GM21528 (cell line): Measurements from ENCODE around the gene ZNF701.
"Not testable (repeated sequence)": the region's sequence is repeated elsewhere in the genome, so short reads cannot be mapped to it uniquely, and the experiment has no call there.

Experiments
- ATAC-seq: cut with Tn5 transposase; IDR thresholded peaks from one replicate; pipeline ENCODE4 v1.9.1; 2021; ENCODE audit warnings: mild to moderate bottlenecking, moderate library complexity; ENCODE audit not compliant: unreplicated experiment, low FRiP score

ZNF701 gene

DNA sequence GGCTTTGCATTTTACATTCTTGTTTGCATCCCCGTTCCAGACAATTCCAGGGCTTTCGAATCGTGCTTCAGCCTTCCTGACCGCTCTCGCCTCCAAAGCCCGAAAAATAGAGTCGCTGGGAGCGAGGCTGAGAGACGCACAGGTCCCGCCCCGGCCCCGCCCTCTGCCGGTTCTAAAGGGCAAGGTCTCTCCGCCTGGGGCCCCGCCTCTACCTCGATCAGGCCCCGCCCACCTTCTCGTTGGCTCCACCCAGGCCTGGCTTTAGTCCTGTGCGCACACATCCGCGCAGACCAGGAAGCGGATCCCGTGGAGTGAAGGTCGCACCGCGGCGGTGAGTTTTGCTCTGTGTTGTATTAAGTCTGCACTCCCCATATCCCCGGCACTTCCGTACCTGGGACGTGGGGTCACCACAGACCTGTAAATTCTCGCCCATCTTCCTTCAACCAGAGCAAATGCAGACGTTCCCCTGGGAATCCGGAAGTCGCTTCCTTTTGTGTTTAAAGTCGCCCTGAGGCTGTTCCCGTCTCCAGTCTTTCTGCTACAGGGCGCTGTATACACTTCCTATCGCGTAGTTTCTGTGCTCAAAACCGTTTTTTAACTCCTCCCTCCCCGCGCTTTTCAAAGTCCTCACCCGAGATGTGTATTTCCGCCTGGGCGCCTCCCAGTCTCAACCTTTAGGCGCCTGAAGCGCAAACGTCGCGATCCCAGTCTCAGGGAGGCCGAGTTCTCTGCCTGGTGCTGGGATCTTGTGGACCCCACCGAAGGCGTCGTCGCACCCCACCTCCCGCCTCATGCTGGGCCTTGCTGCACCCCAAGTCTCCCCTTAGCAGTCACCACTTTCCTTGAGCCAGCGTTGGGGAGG is at the start of gene ZNF701:
Gene ZNF701 (plus strand): TSS at position 288 of the 862 bp plus-strand sequence. CDS start 3,861 bp downstream, outside the sequence.
- ATAC-seq = peak; percentile 89

DNA sequence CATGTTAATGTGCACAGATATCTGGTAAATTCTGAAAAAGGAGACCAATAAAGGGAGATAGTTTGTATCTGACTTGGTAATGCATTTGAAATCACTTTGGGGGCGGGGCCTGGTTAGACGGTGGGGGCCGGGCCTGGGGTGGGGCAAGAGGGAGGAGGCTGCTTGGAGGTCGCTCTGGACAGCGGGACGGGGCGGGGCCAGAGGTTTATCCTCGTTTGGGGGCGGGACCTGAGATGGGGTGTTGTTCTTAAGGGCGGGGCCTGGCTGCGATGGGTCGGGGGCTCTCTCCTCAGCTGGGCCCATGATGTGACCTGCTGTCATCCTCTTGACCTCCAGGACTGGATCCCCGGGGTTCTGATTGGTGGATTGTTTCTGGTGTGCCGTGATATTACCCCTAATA is 47.5 kb upstream of the ZNF701 start:
- no peak for ATAC-seq

DNA sequence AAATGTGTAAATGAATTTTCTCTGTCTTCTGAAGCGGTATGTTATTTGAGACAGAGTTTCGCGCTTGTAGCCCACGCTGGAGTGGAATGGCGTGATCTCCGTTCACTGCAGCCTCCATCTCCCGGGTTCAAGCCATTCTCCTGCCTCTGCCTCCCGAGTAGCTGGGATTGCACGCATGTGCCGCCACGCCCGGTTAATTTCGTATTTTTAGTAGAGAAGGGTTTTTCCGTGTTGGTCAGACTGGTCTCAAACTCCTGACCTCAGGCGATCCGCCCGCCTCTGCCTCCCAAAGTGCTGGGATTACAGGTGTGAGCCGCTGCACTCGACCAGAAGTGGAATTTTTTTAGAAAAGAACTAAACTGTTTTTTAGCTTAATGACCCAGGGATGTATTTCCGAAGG is 46.0 kb upstream of the ZNF701 start:
- no peak for ATAC-seq

DNA sequence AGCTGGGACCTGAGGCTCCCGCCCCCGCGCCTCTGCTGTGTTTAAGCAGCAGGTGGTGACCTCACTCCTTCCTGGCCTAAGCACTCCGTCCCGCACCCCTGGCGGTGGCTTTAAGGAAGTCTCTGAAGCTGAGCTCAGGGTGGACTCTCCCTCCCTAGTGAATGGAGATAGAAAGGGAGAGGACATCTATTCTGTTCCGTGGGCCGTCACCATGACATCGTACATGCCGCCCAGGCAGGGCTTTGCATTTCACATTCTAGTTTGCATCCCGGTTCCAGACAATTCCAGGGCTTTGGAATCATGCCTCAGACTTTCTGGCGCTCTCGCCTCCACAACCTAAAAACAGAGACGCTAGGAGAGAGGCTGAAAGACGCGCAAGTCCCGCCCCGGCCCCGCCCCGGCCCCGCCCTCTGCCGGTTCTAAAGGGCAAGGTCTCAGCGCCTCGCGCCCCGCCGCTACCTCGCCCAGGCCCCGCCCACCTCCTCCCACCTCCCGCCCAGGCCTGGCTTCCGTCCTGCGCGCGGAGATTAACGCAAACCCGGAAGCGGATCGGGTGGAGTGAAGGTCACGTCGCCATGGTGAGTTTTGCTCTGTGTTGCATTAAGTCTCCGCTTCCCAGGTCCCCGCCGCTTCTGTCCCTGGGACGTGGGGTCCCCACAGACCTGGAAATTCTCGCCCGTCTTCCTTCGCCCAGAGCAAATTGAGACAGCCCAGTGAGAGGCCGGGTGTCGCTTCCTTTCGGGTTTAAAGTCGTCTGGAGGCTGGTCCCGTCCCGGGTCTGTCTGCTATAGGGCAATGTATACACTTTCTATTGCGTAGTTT is 42.7 kb upstream of the ZNF701 start, which contains the start of gene ZNF808:
Gene ZNF808 (plus strand): TSS at position 535 of the 822 bp plus-strand sequence. CDS start 15,617 bp downstream, outside the sequence.
- peak; percentile 84 for ATAC-seq

DNA sequence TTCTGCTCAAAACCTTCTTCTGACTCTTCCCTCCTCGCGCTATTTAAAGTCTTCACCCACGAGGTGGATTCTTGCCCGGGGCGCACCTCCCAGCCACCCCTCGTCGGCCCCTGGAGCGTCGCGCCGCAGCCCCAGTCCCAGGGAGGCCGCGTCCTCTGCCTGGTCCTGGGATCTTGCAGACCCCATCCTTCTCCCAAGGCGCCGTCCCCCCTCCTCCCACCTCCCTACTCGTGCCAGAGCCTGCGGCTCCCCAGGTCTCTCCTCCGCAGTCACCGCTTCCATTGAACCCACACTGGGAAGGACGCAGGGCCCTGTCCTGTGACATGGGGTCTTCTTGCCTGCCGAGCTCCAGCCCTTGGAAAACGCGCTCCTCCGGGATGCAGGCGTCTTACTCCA is 42.1 kb upstream of the ZNF701 start:
- ATAC-seq = peak; percentile 29

DNA sequence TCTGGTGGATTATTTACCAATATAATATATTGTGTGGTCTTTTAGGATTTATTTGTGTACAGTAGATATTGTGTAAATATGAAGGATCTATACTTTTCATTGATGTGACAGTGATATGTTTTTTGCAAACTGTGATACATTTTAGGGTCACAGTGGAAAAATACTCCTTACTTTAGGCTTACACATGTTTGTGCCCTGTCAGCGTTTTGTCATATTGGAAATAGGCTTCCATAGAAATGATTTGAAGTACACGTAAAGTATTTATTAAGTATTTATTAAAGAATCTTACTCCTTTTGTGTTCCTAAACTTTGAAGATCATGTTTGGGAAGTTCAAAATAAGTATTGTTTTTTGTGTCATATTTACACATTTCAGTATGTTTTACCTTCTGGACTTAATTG is 37.6 kb upstream of the ZNF701 start:
- no peak for ATAC-seq

DNA sequence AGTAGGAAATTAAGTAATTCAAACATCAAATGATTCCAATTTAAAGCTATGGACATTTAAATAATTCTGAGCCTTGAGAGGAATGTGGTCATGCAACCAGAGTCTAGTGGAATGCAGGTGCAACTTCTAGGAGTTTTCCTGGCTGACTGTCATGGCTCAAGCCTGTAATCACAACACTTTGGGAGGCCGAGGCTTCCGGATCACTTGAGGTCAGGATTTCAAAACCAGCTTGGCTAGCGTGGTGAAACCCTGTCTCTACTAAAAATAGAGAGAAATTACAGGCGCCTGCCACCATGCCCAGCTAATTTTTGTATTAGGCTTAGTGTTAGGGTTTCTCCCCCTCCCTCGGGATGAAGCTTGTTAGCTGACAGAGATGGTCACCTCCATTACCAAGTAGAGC is 36.2 kb upstream of the ZNF701 start:
- ATAC-seq = no peak

DNA sequence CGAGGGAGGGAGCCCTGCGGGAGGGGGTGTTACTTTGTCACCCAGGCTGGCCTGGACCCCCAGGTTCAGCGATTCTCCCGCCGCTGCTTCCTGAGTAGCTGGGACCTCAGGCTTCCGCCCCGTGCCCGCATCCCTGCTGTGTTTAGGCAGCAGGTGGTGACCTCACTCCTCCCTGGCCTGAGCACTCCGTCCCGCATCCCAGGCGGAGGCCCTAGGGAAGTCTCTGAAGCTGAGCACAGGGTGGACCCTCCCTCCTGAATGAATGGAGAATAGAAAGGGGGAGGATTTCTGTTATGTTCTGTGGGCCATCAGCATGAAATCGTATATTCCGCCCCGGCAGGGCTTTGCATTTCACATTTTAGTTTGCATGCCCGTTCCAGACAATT is 34.7 kb upstream of the ZNF701 start:
- ATAC-seq = not testable (repeated sequence)

DNA sequence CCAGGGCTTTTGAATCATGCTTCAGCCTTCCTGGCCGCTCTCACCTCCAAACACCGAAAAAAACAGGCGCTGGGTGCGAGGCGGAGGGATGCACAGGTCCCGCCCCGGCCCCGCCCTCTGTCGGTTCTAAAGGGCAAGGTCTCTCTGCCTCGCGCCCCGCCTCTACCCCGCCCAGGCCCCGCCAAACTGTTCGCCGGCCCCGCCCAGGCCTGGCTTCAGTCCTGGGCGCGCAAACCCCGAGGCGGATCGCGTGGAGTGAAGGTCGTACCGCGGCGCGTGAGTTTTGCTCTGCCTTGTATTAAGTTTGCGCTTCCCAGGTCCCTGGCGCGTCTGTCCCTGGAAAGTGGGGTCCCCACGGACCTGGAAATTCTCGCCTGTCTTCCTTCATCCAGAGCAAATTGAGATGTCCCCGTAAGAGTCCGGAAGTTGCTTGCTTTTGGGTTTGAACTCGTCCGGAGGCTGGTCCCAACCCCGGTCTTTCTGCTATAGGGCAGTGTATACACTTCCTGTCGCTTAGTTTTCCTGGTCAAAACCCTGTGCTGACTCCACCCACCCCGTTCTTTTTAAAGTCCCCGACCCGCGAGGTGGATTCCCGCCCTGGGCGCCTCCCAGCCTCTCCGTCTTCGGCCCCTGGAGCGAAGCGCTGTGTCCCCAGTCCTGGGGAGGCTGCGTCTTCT is 34.2 kb upstream of the ZNF701 start:
- peak; percentile 92 for ATAC-seq

DNA sequence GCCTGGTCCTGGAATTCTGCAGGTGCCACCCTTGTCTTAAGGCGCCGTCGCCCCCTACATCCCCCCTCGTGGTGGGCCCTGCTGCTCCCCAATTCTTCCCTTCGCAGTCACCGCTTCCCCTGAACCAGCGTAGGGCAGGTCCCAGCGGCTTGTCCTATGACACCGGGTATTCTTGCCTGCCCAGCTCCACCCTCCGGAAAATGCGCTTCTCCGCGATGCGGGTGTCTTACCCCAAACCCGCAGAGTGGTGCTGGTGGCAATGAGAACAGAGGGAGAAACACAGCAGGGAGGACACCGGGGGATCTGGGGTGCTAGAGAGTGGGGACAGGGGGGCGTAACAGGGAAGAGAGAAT is 33.7 kb upstream of the ZNF701 start:
- ATAC-seq = peak; percentile 7

DNA sequence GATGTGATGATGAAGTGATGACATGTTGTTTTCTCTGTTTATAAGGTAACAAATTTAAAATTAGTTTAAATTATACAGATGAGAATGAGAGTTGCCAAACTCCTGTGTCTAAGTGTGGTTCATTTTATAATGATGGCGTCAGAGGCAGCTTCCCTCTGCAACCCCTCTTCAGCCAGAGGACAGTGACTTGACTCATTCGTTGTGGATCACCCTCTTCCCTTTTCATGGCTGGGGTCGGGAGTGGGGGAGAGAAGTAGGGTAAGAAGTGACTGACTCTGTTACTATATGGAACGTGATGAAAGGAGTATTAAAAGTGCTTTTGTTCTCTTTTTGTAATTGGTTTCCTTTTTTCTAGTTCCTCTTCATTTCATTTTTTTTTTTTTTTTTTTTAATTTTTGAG is 31.3 kb upstream of the ZNF701 start:
- ATAC-seq = not testable (repeated sequence)

DNA sequence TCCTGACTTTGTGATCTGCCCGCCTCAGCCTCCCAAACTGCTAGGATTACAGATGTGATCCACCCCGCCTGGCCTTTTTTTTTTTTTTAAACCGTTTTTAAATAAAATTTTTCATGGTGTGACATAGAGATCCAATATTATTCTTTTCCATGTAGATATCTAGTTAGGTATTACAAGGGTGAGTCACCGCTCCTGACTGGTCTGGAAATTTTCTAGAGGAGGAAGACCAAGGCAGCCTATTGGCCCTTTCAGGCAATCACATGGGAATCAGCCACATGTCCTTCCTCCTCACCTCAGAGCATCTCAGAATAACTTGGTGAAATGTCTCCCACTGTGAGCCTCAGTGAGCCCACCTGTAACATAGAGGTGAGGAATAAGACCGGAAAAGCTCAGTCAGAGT is 28.9 kb upstream of the ZNF701 start:
- not testable (repeated sequence) for ATAC-seq

DNA sequence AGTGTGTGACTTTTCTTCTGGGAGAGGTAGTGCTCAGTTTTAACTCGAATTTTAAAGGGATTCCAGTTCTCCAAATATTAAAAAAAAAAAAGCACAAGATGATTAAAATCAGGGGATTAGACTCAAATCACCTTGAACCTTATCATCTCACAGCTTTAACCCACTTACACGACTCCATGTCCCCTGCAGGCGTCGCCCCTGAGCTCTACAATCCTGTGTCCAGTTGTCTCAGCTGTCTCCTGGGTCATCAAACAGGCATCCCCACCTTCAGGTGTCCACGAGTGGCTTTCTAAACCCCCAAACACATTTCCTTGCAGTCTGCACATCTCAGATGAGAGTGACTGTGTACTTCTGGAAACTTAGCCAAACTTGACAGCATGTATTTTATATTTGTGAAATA is 28.5 kb upstream of the ZNF701 start:
- no peak for ATAC-seq

DNA sequence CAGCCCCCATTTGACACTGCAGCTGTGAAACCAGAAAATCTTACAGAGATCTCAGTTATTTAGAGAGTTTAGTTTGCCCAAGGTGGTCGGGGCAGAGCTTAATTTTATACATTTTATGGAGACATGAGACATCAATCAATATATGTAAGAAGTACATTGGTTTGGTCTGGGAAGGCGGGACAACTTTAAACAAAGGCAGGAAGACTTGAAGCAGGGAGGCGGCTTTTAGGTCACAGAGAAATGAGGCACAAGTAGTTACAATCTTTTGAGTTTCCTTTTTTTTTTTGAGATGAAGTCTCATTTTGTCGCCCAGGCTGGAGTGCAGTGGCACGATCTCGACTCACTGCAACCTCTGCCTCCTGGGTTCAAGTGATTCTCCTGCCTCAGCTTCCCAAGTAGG is 27.5 kb upstream of the ZNF701 start:
- not testable (repeated sequence) for ATAC-seq

DNA sequence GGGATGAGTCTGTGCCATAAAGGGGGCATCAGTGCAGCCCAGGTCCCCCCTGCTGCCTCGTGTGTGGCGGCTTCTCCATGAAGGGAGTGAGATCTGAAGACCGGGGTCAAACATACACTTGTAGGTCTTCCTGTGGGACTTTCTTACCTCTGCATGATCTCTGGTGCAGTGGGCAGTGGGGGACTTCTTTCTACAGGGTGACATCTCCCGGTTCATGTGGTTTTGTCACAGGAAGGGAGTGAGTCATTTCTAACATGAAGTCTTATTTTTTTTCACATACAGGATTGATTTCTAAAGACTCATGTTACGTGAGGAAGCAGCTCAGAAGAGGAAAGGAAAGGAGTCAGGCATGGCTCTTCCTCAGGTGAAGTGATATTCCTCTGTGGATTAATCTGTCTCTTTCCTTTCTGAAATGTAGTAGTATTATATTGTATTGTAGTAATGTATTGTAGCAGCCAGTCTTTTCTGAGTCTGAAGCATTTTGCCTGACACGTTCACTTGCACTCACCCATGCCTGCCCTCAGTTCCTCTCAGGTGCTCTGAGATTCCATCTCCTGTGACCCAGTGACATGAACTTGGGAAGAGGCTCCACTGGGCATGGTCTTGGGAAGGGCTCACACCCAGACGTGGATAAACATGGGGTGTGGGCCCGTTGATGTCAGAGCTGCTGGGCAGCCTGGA is 27.0 kb upstream of the ZNF701 start:
- no peak for ATAC-seq

DNA sequence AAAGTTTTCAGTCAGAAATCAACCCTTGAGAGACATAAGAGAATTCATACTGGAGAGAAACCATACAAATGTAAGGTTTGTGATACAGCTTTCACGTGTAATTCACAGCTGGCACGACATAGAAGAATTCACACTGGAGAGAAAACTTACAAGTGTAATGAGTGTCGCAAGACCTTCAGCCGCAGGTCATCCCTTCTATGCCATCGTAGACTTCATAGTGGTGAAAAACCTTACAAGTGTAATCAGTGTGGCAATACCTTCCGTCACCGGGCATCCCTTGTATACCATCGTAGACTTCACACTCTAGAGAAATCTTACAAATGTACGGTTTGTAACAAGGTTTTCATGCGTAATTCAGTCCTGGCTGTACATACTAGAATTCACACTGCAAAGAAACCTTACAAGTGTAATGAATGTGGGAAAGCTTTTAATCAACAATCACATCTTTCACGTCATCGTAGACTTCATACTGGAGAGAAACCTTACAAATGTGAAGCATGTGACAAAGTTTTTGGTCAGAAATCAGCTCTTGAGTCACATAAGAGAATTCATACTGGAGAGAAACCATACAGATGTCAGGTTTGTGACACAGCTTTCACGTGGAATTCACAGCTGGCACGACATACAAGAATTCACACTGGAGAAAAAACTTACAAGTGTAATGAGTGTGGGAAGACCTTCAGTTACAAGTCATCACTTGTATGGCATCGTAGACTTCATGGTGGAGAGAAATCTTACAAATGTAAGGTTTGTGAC is 15.7 kb upstream of the ZNF701 start:
- no peak for ATAC-seq

DNA sequence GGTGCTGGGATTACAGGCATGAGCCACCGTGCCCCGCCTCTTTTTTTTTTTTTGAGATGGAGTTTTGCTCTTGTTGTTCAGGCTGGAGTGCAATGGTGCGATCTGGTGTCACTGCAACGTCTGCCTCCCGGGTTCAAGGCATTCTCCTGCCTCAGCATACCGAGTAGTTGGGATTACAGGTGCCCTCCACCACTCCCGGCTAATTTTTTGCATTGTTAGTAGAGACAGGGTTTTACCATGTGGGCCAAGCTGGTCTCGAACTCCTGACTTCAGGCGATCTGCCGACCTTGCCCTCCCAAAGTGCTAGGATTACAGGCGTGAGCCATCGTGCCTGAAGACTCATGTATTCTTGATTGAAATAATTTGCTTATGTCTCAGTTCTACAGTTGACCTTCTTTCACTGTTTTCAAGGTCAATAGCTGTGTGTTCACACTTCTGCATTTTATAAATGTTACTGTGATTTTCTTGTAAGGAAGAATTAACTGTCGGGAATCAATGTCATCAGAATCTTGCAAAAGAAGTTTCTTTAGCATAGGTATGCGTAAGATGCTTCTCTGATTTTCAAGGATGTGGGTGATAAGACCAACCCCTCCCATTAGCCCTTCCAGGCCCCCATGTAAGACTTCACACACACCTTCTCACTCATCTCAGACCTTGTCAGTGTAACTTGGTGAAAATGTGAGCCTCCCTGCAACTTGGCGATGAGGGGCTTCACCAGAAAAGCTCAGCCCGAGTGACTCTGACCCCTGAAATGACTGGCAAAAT is 12.7 kb upstream of the ZNF701 start:
- no peak for ATAC-seq

DNA sequence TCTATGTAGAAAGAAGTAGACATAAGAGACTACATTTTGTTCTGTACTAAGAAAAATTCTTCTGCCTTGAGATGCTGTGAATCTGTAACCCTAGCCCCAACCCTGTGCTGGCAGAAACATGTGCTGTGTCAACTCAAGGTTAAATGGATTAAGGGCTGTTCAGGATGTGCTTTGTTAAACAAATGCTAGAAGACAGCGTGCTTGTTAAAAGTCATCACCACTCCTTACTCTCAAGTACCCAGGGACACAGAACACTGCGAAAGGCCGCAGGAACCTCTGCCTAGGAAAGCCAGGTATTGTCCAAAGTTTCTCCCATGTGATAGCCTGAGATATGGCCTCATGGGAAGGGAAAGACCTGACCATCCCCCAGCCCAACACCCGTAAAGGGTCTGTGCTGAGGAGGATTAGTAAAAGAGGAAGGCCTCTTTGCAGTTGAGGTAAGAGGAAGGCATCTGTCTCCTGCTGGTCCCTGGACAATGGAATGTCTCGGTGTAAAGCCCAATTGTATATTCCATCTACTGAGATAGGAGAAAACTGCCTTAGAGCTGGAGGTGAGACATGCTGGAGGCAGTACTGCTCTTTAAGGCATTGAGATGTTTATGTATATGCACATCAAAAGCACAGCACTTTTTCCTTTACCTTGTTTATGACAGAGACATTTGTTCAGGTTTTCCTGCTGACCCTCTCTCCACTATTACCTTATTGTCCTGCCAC is 11.2 kb upstream of the ZNF701 start:
- not testable (repeated sequence) for ATAC-seq
